Right lobe of liver (tissue), 6 donors: Measurements from ENCODE around the gene CREB5. TPM values are rescaled to one million over a fixed set of nuclear protein-coding genes. Genes with fewer than 3 reads are reported as not detected.

ENCODE experiments used
- ATAC-seq, 4 donors: fragments of 200-7000 bp; cut with Tn5 transposase; one replicate each; pipeline ENCODE4 v1.9.1; 2020; ENCODE audit warnings: mild to moderate bottlenecking in 4 of 4, moderate library complexity in 4 of 4
- DNase-seq, 3 donors: peaks; one replicate each; pipeline ENCODE4 v3.0.0-alpha.2; 2020
- H3K27ac ChIP-seq, 3 donors: fragments of 200-600 bp; one replicate each; pipeline ENCODE4 v1.8.0; 2022
- H3K27me3 ChIP-seq, 2 donors: fragments of 200-600 bp; one replicate each; pipeline ENCODE4 v1.8.0; 2022
- H3K36me3 ChIP-seq, 4 donors: fragments of 200-600 bp; sonication (generic) in 1 of 4; one replicate each; pipeline versions ENCODE4 v1.5.1 to v1.8.0; 2017 to 2022; ENCODE audit warnings: control low read depth in 1 of 4
- H3K4me1 ChIP-seq, 4 donors: fragments of 200-600 bp; sonication (generic) in 1 of 4; one replicate each; pipeline versions ENCODE4 v1.5.1 to v1.8.0; 2017 to 2022; ENCODE audit warnings: control low read depth in 1 of 4
- H3K4me3 ChIP-seq, 3 donors: fragments of 200-600 bp; one replicate each; pipeline ENCODE4 v1.8.0; 2022
- H3K9me3 ChIP-seq, 4 donors: fragments of 200-600 bp; sonication (generic) in 1 of 4; one replicate each; pipeline versions ENCODE4 v1.5.1 to v1.8.0; 2017 to 2022; ENCODE audit warnings: control low read depth in 1 of 4
- POLR2A ChIP-seq: fragments of 450-650 bp; IDR thresholded peaks from one replicate; pipeline ENCODE4 v1.6.1; 2017; ENCODE audit warnings: antibody characterized with exemption, mild to moderate bottlenecking
- WGBS: methylation state at CpG from one replicate; pipeline ENCODE4 v1.1.6; 2018; ENCODE audit warnings: low coverage, low lambda C conversion rate; ENCODE audit not compliant: insufficient coverage; ENCODE audit errors: missing lambda C conversion rate; 5-methylcytosine and 5-hydroxymethylcytosine counted together
- intact Hi-C, 2 donors: fragments of 100-400 bp; cut with DNase I; formaldehyde crosslinking; loops; one replicate each; pipeline versions ENCODE4 v1.11.2 to v1.14.1; 2022
- total RNA-seq, 6 experiments: library from RNA; depleted of rRNA in 2 of 6; stranded (reverse); fragments of >200 nt in 2 of 6; fragmentation: NEBNext Ultra II Directional in 3 of 6; extraction: Animal tissue kit (Norgen Biotek cat#: 25700) in 3 of 6; gene quantifications; one replicate each; pipeline versions ENCODE4 v1.1.0 to v1.2.4, GENCODE V29; 2016 to 2023
- TF ChIP-seq, protein P1 (sequence below), 4 donors: fragments of 200-600 bp in 3 of 4; fragments of 450-650 bp in 1 of 4; IDR thresholded peaks; one replicate each; pipeline versions ENCODE4 v1.5.1 to v1.8.0; 2016 to 2022; ENCODE audit warnings: antibody characterized with exemption in 4 of 4, mild to moderate bottlenecking in 2 of 4
- donor health status: DM: no; HTN: yes; CAD: no.
- donor health status: DM: no; HTN: no; CAD: no.
- donor health status: DM: no; HTN: no; CAD: no.
- donor health status: DM: no; HTN: yes; CAD: no.
- donor health status: DM: no; HTN: yes; CAD: no.

Gene CREB5
- total RNA-seq, 6 experiments from 2014 or later: 0.48 to 6.3 (median 1.4) TPM

DNA sequence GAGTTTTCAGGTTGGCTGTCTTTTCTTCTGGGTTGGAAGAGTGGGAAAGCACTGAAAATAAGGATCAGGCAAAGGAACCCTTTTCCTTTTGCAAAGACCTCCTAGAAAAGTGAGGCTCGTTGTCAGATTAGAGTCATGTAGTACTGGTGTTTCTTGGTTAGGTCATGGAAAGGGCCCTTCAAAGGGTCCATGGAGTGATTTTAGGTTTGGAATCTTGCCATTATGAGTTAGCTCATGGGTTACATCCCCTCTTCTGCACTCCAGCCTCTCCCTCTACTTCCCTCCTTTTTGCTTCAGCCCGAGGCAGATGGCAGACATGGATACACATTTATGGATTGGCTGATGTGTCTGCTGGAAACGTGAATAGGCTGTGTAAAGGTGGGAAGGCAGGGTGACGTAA, 47.0 kb downstream of the CREB5 start:
- Histone ChIP-seq H3K4me3 (no peak overlapping the region), H3K27me3 (no peaks in the 10 kb centered on the region), H3K36me3 (no peaks in the 10 kb centered on the region), H3K27ac (no peak overlapping the region), H3K9me3 (no peaks in the 10 kb centered on the region), H3K4me1 (no peaks in the 10 kb centered on the region)
- DNase-seq: no peak
- no peak for ATAC-seq
- TF ChIP-seq, protein P1, sequence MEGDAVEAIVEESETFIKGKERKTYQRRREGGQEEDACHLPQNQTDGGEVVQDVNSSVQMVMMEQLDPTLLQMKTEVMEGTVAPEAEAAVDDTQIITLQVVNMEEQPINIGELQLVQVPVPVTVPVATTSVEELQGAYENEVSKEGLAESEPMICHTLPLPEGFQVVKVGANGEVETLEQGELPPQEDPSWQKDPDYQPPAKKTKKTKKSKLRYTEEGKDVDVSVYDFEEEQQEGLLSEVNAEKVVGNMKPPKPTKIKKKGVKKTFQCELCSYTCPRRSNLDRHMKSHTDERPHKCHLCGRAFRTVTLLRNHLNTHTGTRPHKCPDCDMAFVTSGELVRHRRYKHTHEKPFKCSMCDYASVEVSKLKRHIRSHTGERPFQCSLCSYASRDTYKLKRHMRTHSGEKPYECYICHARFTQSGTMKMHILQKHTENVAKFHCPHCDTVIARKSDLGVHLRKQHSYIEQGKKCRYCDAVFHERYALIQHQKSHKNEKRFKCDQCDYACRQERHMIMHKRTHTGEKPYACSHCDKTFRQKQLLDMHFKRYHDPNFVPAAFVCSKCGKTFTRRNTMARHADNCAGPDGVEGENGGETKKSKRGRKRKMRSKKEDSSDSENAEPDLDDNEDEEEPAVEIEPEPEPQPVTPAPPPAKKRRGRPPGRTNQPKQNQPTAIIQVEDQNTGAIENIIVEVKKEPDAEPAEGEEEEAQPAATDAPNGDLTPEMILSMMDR (IDR thresholded peaks at IDR 0.05): no peak
- 67% methylated on average over 3 of the region's 4 CpGs for WGBS
- intact Hi-C loops: no loop called here

DNA sequence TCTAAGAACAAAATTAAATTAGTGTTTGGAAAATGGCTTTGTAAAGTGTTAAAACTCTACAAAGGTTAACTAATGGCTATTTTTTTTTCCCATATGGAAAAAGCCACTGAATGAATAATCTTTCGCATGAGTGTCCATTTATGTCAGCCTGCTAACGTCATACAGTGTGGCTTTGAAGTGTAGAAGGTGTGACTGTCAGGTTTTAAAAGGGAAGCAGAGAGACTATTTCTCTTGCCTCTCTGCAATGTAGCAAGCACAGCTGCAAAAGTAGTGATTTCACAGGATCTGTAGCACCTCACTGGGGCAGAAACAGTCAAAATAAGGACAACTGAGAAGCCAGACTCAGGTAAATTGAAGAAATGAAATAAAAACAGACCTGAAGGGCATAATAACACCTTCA, 53.4 kb downstream of the CREB5 start:
- intact Hi-C loops: no loop called here
- H3K4me1 ChIP-seq: no peaks in the 10 kb centered on the region
- TF ChIP-seq POLR2A: no peak
- TF ChIP-seq, protein P1 (IDR thresholded peaks at IDR 0.05): no peak
- no peak for DNase-seq
- no peaks in the 10 kb centered on the region for H3K9me3 ChIP-seq
- H3K4me3 ChIP-seq: no peak overlapping the region
- H3K27ac ChIP-seq: no peak overlapping the region
- ATAC-seq: no peak
- no peaks in the 10 kb centered on the region for H3K36me3 ChIP-seq
- 56% methylated on average over 2 of the region's 2 CpGs for WGBS
- no peaks in the 10 kb centered on the region for H3K27me3 ChIP-seq

DNA sequence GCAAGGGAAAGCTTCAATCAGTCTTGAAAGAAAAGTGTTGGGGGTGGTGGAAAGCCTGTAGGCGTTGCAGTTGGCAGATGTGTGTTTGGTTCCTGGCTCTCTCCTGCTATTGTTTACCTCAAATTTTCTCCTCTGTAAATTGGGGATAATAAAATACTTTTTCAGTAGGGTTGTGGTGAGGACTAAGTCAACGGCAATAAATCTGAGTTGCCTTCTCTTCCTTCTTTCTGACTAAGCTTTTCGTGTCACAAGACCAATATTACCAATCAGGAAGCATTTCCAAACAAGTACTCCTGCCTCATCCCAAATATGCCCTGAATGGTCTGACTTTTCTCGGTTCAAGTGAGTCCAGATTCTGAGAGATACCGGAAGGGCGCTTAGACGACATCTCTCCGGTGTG, 54.0 kb downstream of the CREB5 start:
- Histone ChIP-seq H3K4me3 (no peak overlapping the region), H3K27me3 (no peaks in the 10 kb centered on the region), H3K9me3 (no peaks in the 10 kb centered on the region), H3K27ac (no peak overlapping the region), H3K36me3 (no peaks in the 10 kb centered on the region), H3K4me1 (no peaks in the 10 kb centered on the region)
- DNase-seq (no peak), ATAC-seq (no peak)
- intact Hi-C loops: no loop called here
- TF ChIP-seq, protein P1 (IDR thresholded peaks at IDR 0.05): no peak
- TF ChIP-seq POLR2A: no peak
- WGBS: 74% methylated on average over 8 of the region's 8 CpGs

DNA sequence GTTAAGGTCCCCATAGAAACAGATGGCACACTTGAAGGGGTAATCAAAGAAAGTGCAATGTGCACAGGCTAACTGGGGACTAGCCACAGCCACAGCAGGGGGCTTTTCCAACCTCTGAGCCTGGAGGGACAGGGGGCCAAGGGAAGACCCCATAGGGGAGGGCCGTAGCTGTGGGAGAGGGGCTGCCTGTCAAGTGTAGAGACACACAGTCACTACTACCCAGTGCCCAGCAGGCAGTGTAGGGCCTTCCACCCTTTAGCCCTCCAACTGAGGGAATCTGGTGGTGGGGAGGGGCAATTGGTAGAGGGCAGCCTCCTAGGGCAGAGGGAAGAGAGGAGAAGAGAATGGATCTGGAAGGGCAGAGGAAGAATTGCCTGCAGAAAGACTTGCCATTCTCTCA, 54.6 kb downstream of the CREB5 start:
- TF ChIP-seq POLR2A: no peak
- TF ChIP-seq, protein P1 (IDR thresholded peaks at IDR 0.05): no peak
- Histone ChIP-seq H3K4me1 (no peaks in the 10 kb centered on the region), H3K4me3 (no peak overlapping the region), H3K9me3 (no peaks in the 10 kb centered on the region), H3K36me3 (no peaks in the 10 kb centered on the region), H3K27me3 (no peaks in the 10 kb centered on the region), H3K27ac (no peak overlapping the region)
- no peak for ATAC-seq
- DNase-seq: no peak
- intact Hi-C loops: no loop called here
- no CpG with 5 or more reads among the region's 1 CpG for WGBS

DNA sequence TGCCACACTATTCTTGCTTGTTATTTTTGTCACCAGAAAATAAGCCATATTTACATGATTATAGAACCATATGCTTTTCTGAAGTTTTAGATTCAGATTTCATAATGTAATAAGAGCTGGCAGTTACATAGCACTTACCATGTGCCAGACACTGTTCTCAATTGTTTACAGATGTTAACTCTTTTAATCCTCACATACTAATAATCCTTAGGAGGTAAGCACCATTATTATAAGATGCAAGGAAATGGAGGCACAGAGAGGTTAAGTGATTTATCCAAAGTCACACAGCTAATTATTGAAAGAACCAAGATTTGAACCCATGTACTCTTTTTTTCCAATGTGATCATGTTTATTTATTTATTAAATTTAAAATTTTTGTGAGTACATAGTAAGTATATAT, 57.2 kb downstream of the CREB5 start:
- no peak for ATAC-seq
- no peak for DNase-seq
- TF ChIP-seq, protein P1 (IDR thresholded peaks at IDR 0.05): no peak
- TF ChIP-seq POLR2A: no peak
- Histone ChIP-seq H3K27me3 (no peaks in the 10 kb centered on the region), H3K27ac (no peak overlapping the region), H3K9me3 (no peaks in the 10 kb centered on the region), H3K4me1 (no peaks in the 10 kb centered on the region), H3K36me3 (no peaks in the 10 kb centered on the region), H3K4me3 (no peak overlapping the region)
- intact Hi-C loops: no loop called here
